Measurements from ENCODE around the gene NOG.

Gene NOG

DNA sequence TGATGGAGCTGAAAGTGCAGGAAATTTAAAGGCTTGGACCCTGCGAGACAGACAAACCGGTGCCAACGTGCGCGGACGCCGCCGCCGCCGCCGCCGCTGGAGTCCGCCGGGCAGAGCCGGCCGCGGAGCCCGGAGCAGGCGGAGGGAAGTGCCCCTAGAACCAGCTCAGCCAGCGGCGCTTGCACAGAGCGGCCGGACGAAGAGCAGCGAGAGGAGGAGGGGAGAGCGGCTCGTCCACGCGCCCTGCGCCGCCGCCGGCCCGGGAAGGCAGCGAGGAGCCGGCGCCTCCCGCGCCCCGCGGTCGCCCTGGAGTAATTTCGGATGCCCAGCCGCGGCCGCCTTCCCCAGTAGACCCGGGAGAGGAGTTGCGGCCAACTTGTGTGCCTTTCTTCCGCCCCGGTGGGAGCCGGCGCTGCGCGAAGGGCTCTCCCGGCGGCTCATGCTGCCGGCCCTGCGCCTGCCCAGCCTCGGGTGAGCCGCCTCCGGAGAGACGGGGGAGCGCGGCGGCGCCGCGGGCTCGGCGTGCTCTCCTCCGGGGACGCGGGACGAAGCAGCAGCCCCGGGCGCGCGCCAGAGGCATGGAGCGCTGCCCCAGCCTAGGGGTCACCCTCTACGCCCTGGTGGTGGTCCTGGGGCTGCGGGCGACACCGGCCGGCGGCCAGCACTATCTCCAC lies at the start of gene NOG:
Gene NOG (plus strand): TSS at position 54 of the 674 bp plus-strand sequence. CDS start 525 bp downstream, at position 579.
- peak; percentile 30 to 47 for DNase-seq (ENCODE audit: low read depth in 2 of 2)

DNA sequence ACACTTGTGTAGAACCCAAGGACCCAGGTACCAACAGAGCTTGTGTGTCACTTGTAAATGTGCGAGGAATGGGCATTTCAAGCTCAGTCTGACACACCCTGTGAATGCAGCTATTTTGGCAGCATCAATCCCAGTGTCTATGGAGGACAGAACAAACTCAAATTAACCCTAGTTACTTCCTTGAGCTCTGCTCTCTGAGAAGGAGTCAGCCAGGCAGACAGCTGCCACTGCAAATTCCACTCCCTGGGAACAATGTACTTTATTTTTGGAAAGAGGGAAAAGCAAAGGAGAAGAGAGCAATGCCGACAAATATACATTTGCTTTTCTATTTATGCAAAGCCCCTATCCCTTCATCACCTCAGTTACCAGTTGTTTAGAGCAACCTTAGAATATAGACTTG lies 48.4 kb upstream of the NOG start:
- DNase-seq (ENCODE audit: low read depth in 2 of 2), result no peak

DNA sequence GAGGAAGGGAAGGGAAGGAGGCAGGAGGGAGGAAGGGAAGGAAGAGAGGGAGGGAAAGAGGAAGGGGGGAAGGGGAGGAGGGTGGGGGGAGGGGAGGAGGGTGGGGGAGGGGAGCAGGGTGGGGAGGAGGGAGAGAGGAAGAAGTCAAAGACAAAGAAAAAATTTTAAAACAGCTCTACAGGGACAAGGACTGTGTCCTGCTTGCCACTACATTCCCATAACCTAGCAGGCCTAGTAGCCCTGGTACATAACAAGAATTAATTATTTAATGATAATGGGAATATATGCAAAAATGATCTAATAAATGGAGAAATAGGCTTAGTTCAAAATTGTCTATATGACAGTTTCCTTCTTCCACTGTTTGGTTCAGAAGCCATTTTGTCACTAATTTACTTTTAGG lies 47.6 kb upstream of the NOG start:
- DNase-seq (ENCODE audit: low read depth in 2 of 2), result no peak

DNA sequence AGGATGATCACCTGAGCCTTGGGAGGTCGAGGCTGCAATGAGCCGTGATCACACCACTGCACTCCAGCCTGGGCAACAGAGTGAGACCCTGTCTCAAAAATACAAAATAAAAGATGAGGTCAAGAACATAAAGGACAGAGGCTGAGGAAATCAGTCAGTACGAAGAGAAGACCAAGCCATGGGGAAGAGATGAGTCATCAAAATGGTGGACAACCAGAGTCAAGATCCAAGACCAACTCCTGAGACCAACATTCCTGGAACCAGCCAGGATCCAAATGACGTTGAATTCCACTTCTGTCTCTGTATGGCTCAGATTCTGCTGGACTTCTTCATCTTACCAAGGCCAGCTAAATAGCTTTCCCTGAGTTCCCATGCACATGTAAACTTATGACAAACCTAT lies 44.8 kb upstream of the NOG start:
- no peak for DNase-seq (ENCODE audit: low read depth in 2 of 2)

DNA sequence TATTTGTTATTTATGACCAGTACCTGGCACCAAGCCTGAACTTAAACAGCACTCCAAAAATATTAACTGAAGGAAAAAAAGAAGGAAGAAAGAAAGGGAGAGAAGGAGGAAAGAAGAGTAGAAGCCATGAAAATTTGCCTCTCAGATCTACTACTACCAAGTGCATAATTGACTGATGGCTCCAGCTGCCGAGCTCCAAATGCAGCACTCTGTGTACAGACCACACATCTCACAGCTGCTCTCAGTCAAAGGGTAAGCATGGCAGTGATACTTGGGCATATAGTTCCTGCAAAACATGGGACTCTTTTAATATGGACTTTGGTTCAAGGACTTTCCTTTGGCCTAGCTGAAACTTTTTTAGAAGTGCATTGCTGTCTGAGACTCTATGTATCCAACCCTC lies 44.0 kb upstream of the NOG start:
- no peak for DNase-seq (ENCODE audit: low read depth in 2 of 2)

DNA sequence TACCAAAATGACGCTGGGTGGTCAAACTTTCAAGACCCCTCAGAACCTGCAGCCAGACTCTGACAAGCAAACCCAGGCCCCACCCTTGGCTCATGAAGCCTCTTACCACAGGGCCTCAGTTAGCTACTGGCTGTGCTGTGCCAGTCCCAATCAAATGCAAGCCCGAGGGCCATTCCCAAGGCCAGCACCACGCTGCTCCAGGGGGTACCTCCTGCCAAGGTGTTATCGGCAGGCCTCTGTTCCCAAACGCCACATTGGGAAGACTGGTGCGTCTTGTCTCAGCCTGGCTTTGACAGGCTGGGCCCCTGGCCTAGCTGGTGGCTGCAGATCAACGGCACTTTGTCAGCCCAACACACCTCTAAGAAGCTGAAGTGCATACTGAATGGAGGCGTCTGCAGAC lies 35.8 kb upstream of the NOG start:
- DNase-seq (ENCODE audit: low read depth in 2 of 2), result no peak

DNA sequence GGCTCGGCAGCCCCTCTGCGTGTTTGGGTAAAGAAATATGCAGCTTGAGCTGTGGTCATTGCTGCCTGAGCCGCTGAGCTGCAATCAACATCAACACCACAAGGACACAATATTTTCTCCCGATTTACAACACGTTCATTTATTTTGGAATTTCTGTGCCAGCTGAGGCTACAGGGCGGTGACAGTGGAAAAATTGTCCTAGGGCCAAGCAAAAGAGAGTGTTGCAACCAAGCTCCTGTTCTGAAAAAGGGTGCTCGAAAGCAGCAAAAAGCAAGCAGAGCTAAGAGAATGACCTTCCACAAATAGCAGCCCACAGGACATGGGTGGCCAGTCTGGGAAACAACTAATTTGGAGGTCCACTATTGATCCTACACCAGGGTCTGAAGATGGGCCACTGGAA lies 35.4 kb upstream of the NOG start:
- DNase-seq (ENCODE audit: low read depth in 2 of 2), result no peak

DNA sequence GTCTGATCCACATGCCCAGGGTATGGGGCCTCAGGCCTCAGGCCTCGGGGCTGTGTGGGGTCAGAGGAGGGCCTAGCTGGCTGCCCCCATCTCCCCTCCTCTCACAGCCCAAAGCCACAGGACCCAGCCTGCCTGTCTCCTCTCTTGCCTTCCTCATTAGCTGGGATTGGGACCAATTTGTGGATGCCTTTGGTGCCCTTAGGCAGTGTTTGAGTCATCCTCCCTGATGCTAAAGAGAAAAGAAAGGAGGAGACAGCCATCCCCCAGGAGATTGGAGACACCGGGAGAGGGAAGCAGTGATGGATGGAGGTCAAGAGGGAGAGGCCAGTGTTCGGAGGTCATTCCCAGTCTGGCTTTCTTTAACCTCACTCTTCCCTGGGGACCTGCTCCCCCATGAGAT lies 23.3 kb upstream of the NOG start:
- DNase-seq (ENCODE audit: low read depth in 2 of 2), result no peak

DNA sequence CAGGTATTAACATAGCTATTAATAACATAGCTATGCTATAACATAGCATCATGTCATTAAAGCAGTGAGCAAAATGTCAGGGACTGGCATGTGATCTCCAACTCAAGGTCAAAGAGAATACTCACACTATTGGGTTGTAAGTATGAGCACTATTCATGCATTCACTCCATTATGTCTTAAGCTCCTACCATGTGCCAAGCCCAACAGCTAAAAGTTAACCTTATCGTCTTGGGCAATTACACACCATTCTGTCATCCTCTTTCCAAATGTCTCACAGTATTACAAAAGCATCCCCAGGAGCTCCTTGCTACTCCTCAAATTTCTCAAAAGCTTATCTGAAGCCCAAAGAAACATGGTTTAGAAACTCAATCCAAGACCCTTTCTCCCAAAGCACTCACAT lies 22.0 kb upstream of the NOG start:
- no peak for DNase-seq (ENCODE audit: low read depth in 2 of 2)

DNA sequence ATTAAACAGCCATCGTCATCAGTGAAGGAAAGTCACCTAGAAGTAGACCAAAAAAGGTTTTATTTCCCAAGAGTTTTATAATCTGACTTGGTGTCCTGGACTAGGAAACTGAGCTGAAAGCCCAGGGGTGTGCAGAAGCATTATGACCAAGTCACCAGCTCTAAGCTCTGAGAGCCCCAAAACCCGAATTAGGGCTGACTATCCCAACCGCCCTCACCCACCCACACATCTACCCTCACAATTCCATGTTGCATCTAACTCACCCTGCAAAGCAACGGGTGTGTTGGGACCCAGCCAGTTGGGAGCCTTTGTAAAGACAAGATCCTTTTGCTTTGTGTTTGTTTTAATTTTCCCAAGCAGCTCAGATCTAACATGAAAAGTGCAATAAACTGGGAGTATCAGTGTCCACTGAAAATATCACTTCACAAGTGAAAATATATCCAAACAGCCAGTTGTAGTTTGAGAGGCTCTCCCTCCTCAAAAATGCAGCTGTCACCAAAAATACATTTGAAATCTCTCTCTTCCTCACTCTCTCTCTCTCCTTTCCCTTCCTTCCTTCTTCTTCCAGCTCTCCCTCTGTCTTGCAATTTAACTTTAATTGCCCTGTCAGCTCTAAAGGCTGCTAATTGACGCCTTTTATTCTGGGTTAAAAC lies 16.2 kb upstream of the NOG start:
- no peak for DNase-seq (ENCODE audit: low read depth in 2 of 2)

DNA sequence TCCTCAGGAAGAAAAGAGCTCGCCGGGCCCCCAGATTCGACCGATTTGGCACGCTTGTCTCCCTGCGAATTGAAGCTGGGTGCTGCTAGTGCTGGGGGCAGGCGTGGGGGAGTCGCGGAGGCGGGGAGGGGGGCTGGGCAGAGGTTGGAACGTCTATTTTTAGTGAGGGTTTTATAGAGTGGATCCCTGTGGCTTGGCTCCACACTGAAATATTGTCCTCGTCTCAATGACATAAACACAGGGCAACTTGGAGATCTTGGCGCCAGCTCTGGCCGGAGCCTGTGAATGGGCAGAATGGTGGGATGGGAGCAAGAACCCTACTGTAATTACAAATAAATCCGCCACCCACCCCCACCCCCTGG lies 15.7 kb upstream of the NOG start:
- no peak for DNase-seq (ENCODE audit: low read depth in 2 of 2)

DNA sequence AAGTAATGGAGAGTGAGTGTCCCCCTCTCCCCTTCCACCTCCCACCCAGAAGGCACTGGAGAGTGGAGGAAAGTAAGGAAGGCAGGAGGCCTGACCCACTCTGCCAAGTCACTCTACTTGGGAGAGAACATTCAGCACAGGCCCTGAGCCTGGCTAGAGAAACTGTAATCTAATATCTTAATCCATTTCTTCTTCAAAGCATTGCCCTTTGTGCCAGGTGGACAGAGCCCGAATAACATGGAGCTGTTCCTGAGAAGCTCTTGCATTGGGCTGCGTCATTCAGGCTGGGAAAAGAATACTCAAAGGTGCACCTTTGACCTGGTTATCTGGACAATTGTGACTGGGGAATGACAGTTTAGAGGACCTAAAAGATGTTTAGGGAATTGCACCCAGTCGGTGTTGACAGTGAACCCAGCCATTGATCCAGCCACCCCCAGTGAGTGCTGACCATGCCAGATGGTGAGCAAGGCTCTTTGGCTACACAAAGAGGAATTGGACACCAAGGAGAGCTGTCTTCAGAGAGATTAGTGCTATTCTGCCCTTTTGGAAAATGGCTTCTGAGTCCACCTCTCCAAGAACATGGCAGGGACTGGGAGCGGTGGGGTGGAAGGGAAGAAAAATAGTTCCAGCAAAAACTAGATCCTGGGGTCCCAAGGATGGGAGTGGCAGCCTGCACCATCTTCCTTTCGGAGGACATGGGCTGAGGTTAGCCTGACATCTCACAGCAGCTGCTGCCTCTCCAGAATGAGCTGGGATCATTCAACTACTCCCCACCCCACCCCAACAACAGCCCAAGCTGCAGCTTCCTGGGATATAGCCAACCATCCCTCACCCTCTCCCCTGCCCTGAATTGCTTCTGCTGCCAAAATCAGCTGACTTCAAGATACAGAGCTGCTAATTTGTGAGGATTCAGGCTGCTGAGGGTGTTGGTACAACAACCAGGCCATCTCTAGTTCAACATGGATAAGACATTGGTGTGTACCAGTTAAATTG lies 11.6 kb upstream of the NOG start:
- no peak for DNase-seq (ENCODE audit: low read depth in 2 of 2)

DNA sequence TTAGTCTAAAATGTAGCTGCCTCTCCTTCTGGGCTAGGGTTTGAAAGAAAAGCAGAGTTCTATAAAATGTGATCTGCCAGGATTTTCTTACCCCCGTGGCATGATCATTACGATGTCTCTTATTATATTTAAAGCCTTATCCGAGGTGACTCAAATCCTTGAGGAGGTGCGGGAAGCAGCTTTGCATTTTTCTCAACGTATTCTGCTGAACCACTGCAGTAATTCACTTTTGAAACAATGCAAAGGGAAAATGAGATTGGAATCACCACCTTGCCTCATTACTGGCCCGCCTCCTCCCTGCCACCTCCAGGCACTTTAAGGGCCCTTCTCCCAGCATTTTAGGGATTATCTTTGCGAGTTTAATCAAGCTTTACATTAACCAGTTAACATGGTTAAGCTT lies 9.7 kb upstream of the NOG start:
- no peak for DNase-seq (ENCODE audit: low read depth in 2 of 2)

DNA sequence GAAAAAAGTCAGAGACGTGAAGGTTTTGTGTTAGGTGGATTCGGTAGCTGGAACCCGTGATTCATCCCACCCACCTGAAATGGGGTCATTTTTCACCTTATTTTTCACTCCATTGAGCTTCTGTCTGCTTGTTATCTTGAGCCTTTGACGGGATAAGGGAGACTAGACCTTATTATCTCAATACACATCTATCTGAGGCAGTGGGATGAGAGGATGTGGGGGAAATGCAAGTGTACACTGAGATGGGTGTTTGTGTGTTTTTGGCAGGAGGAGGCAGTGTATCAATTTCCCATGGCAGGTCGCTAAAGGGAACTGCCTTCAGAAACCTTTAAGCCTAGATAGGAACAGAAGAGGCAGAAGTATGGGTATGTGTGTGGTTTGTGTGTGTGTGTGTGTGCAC lies 6.2 kb upstream of the NOG start:
- no peak for DNase-seq (ENCODE audit: low read depth in 2 of 2)

DNA sequence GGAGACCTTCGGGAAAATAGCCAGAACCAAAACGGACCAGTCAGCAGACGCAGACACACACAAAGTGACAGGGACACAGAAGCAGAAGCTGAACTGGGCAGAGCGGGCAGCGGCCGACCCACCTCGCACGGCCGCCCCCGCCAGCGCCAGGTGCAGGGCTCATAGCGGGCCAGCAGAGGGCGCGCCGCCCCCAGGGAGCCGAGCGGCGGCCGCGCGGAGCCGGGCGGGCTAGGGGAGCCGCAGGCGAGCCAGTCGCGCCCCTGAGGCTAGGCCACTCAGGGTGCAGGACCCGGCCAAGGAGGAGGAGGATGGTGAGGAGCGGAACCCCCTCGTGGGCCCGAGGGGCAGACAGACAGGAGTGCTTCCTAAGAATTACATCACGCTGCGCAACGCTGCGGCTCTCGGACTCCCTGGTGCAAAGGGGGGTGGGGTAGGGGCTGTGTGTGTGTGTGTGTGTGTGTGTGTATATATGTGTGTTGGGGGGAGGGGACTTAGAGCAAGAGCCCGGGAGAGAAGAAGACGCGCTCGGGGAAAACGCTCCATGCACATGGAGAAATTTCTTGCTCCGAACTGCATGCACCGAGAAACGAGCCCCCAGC lies 913 bp upstream of the NOG start:
- peak; percentile 56 to 70 for DNase-seq (ENCODE audit: low read depth in 2 of 2)

DNA sequence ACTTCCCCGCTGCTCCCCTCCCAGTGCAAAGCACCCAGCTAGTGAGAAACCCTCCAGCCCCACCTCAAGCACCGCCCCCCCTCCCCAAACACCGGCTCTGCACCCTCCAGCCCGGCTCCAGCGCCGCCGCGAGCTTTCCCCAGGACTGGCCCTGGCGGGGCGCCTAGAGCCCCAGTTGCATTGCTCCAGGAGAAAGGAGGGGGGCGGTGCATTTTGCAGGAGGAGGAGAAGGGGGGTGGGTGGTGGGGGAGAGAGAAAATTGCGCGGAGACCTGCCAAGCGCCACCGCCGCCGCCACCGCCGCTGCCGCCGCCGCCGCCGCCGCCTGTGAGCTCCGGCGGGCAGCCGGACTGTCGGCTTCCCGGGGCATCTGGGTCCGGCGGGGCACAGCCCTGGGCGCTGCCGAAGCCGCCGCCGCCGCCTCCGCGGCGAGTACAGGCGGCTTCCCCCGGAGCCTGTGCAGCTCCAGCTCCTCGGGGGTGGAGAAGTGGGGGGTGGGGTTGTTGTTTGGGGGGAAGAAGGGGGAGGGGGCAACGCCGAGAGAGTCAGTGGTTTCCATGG lies 333 bp upstream of the NOG start:
- peak; percentile 18 to 29 for DNase-seq (ENCODE audit: low read depth in 2 of 2)

DNA sequence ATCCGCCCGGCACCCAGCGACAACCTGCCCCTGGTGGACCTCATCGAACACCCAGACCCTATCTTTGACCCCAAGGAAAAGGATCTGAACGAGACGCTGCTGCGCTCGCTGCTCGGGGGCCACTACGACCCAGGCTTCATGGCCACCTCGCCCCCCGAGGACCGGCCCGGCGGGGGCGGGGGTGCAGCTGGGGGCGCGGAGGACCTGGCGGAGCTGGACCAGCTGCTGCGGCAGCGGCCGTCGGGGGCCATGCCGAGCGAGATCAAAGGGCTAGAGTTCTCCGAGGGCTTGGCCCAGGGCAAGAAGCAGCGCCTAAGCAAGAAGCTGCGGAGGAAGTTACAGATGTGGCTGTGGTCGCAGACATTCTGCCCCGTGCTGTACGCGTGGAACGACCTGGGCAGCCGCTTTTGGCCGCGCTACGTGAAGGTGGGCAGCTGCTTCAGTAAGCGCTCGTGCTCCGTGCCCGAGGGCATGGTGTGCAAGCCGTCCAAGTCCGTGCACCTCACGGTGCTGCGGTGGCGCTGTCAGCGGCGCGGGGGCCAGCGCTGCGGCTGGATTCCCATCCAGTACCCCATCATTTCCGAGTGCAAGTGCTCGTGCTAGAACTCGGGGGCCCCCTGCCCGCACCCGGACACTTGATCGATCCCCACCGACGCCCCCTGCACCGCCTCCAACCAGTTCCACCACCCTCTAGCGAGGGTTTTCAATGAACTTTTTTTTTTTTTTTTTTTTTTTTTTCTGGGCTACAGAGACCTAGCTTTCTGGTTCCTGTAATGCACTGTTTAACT lies 1.0 kb downstream of the NOG start:
- DNase-seq (ENCODE audit: low read depth in 2 of 2), result peak in 1 of 2 donors; percentile 5

DNA sequence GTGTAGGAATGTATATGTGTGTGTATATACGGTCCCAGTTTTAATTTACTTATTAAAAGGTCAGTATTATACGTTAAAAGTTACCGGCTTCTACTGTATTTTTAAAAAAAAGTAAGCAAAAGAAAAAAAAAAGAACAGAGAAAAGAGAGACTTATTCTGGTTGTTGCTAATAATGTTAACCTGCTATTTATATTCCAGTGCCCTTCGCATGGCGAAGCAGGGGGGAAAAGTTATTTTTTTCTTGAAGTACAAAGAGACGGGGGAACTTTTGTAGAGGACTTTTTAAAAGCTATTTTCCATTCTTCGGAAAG lies 1.6 kb downstream of the NOG start:
- DNase-seq (ENCODE audit: low read depth in 2 of 2), result no peak

DNA sequence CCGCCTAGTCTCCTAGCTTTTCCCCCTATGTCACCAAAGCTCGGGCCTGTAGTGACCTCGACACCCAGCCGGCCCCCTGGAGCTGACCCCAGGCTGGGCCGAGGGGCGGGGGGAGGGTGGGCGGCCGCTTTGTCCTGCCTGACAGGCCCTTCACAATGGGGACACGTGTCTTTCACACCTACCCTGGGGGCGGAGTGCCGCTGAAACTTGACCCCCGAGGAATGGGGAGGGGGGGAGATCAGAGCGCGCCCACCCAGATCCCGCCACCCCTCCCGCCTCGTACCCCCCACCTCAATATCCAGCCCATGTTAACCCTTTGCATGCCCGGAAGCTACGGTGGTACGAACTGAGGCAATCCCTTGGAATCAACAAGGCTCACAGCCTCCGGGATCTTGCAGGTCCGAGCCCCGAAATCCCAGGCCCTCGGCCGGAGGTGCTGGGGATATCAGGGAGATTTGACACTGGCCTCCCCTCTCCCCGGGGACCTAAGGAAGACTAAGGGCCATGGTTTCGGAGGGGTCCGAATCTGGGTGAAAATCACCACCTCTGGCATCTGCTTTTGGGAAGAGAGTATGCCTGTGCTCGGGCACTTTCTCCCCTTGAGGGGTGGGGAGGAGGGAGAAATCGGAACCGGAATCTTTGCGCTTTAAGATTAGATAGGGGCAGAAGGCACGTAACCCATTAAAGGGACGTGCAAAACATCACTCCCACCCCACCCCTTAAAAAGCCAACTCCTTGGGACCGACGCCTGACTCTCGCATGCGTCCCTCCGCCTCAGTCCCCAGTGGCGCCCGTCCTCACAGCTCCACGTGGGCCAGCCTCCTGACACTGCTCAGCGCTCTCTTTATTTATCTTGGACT lies 2.6 kb downstream of the NOG start:
- no peak for DNase-seq (ENCODE audit: low read depth in 2 of 2)
